Endothelial cell of umbilical vein (primary cell): ENCODE data around the gene DOLK.

Experiments used
- EZH2 ChIP-seq: IDR thresholded peaks from 2 replicates; pipeline ENCODE4 v1.6.1; 2012; ENCODE audit warnings: borderline replicate concordance, low read depth, mild to moderate bottlenecking, moderate library complexity, low read length, inconsistent platforms; ENCODE audit not compliant: severe bottlenecking
- FOS ChIP-seq: IDR thresholded peaks from 2 replicates; pipeline ENCODE4 v1.6.1; 2011; ENCODE audit warnings: mild to moderate bottlenecking, low read length, moderate library complexity, borderline replicate concordance; ENCODE audit not compliant: insufficient read depth
- GATA2 ChIP-seq: IDR thresholded peaks from 2 replicates; pipeline ENCODE4 v1.7.0; 2011; ENCODE audit warnings: low read depth, mild to moderate bottlenecking, moderate library complexity, mixed read lengths, low read length; ENCODE audit not compliant: insufficient read length, insufficient read depth
- JUN ChIP-seq: IDR thresholded peaks from 2 replicates; pipeline ENCODE4 v1.6.1; 2011; ENCODE audit warnings: borderline replicate concordance, low read depth; ENCODE audit not compliant: insufficient read length, insufficient read depth
- MYC ChIP-seq: IDR thresholded peaks from one replicate; pipeline ENCODE4 v1.6.1; 2011; ENCODE audit warnings: mild to moderate bottlenecking, low read depth, low read length
- POLR2A ChIP-seq: IDR thresholded peaks from 2 replicates; pipeline ENCODE4 v1.6.1; 2012; ENCODE audit warnings: low read depth, mild to moderate bottlenecking, control low read depth, low read length
- POLR2AphosphoS5 ChIP-seq: IDR thresholded peaks from 2 replicates; pipeline ENCODE4 v1.6.1; 2012; ENCODE audit warnings: low read depth, mild to moderate bottlenecking, control low read depth, low read length, moderate library complexity; ENCODE audit not compliant: insufficient read depth
- TF ChIP-seq, protein P1 (sequence below), 2 donors: IDR thresholded peaks; 1 replicate in 1 of 2; 2 replicates in 1 of 2; pipeline ENCODE4 v1.5.1; 2011; ENCODE audit warnings: low read length in 2 of 2, mild to moderate bottlenecking in 2 of 2, moderate library complexity in 2 of 2, control low read depth in 1 of 2, inconsistent platforms in 1 of 2, low read depth in 1 of 2; ENCODE audit not compliant: insufficient read depth in 1 of 2; ENCODE audit errors: extremely low read depth in 1 of 2
- TF ChIP-seq, protein P2 (sequence below): IDR thresholded peaks from 2 replicates; pipeline ENCODE4 v1.6.1; 2011; ENCODE audit not compliant: insufficient read depth, insufficient read length

DNA sequence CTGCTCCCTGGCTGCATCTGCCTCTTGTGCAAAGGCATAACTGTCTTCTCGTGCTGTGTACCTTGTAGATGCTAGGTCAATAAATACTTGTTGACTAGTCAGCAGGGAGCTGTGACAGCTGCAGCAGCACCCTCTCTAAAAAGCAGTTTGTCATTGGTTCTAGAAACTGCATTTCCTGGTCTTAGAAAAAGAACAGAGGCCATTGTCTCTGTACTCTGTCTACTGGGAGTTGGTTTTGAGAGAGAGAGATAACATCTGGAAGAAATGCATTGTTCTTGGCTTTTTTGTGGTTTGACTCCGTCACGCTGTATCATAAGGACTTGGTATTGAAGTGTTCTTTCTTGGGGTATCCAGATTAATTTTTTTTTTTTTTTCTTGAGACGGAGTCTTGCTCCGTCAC lies 48.4 kb upstream of the DOLK start:
- TF ChIP-seq POLR2A: no peak
- TF ChIP-seq MYC: no peak
- no peak for TF ChIP-seq POLR2AphosphoS5
- TF ChIP-seq, protein P1, sequence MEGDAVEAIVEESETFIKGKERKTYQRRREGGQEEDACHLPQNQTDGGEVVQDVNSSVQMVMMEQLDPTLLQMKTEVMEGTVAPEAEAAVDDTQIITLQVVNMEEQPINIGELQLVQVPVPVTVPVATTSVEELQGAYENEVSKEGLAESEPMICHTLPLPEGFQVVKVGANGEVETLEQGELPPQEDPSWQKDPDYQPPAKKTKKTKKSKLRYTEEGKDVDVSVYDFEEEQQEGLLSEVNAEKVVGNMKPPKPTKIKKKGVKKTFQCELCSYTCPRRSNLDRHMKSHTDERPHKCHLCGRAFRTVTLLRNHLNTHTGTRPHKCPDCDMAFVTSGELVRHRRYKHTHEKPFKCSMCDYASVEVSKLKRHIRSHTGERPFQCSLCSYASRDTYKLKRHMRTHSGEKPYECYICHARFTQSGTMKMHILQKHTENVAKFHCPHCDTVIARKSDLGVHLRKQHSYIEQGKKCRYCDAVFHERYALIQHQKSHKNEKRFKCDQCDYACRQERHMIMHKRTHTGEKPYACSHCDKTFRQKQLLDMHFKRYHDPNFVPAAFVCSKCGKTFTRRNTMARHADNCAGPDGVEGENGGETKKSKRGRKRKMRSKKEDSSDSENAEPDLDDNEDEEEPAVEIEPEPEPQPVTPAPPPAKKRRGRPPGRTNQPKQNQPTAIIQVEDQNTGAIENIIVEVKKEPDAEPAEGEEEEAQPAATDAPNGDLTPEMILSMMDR (IDR thresholded peaks at IDR 0.05; ENCODE audit: extremely low read depth in 1 of 2, insufficient read depth in 1 of 2, low read depth in 1 of 2, low read length in 2 of 2): no peak
- TF ChIP-seq JUN: no peak
- TF ChIP-seq EZH2: no peak
- TF ChIP-seq, protein P2, sequence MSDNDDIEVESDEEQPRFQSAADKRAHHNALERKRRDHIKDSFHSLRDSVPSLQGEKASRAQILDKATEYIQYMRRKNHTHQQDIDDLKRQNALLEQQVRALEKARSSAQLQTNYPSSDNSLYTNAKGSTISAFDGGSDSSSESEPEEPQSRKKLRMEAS: no peak
- TF ChIP-seq GATA2: no peak
- TF ChIP-seq FOS: no peak
